ENCODE data around the gene MMP13.

- no peak for TF ChIP-seq CTCF (IDR thresholded peaks at IDR 0.05)
- no peak for TF ChIP-seq SIN3A (IDR thresholded peaks at IDR 0.05; ENCODE audit: borderline replicate concordance, insufficient read depth, low read depth, low read length)
- no peak for TF ChIP-seq REST (IDR thresholded peaks at IDR 0.05; ENCODE audit: insufficient read depth in 1 of 2, low read depth in 2 of 2, low read length in 1 of 2)
- TF ChIP-seq TCF7L2 (IDR thresholded peaks at IDR 0.05; ENCODE audit: low read depth, low read length) = no peak
- TF ChIP-seq POLR2AphosphoS5 (IDR thresholded peaks at IDR 0.05; ENCODE audit: low read depth, low read length) = no peak
These were observed 33.8 kb downstream of the MMP13 start for GRCh38 chr11:102921587-102922220.
